ENCODE data around the gene ZNF454. TPM values are rescaled to one million over a fixed set of nuclear protein-coding genes. Genes with fewer than 3 reads are reported as not detected.

Gene ZNF454
- polyA plus RNA-seq, 1 donor from 2014 or later = 0.61 TPM

GRCh38 chr5:178982941-178983340 is 41.9 kb downstream of the ZNF454 start:
- no peak overlapping the region for H3K4me2 ChIP-seq (ENCODE audit: low read length)
- peaks cover 19% of the 10 kb centered on the region for H3K9me3 ChIP-seq (ENCODE audit: low read length)
- no peaks in the 10 kb centered on the region for H3K36me3 ChIP-seq (ENCODE audit: insufficient read depth, low read length)
- no peak overlapping the region for H3K9ac ChIP-seq (ENCODE audit: low read length)
- H3F3A ChIP-seq (ENCODE audit: insufficient read depth, low read length, poor library complexity, severe bottlenecking) = no peaks in the 10 kb centered on the region
- H3K27me3 ChIP-seq (ENCODE audit: insufficient read depth, low read depth, low read length) = no peaks in the 10 kb centered on the region
- H3K9me2 ChIP-seq (ENCODE audit: insufficient read depth, low read length) = no peaks in the 10 kb centered on the region
- H3K4me3 ChIP-seq (ENCODE audit: low read length) = no peak overlapping the region
- no peak overlapping the region for H3K27ac ChIP-seq (ENCODE audit: low read length)
- H4K20me1 ChIP-seq (ENCODE audit: insufficient read depth) = no peaks in the 10 kb centered on the region
- no peaks in the 10 kb centered on the region for H3K79me2 ChIP-seq (replicated peaks; ENCODE audit: insufficient read depth, low read length)
- TF ChIP-seq POLR2AphosphoS5 (IDR thresholded peaks at IDR 0.05) (no peak), MXI1 (conservative IDR thresholded peaks at IDR 0.05; ENCODE audit: poor library complexity, severe bottlenecking) (no peak), SMC3 (conservative IDR thresholded peaks at IDR 0.05; ENCODE audit: poor library complexity) (no peak)
- no peak overlapping the region for H2AFZ ChIP-seq (ENCODE audit: low read depth, low read length)

GRCh38 chr5:178983728-178984127 is 42.7 kb downstream of the ZNF454 start:
- no peaks in the 10 kb centered on the region for H3K79me2 ChIP-seq (replicated peaks; ENCODE audit: insufficient read depth, low read length)
- H3K4me2 ChIP-seq (ENCODE audit: low read length) = no peak overlapping the region
- no peaks in the 10 kb centered on the region for H3F3A ChIP-seq (ENCODE audit: insufficient read depth, low read length, poor library complexity, severe bottlenecking)
- no peaks in the 10 kb centered on the region for H3K36me3 ChIP-seq (ENCODE audit: insufficient read depth, low read length)
- H3K27me3 ChIP-seq (ENCODE audit: insufficient read depth, low read depth, low read length) = no peaks in the 10 kb centered on the region
- no peak overlapping the region for H3K27ac ChIP-seq (ENCODE audit: low read length)
- TF ChIP-seq MXI1 (conservative IDR thresholded peaks at IDR 0.05; ENCODE audit: poor library complexity, severe bottlenecking) (no peak), SMC3 (conservative IDR thresholded peaks at IDR 0.05; ENCODE audit: poor library complexity) (no peak), CTCF (IDR thresholded peaks at IDR 0.05; ENCODE audit: poor library complexity, severe bottlenecking) (no peak), REST (IDR thresholded peaks at IDR 0.05; ENCODE audit: borderline replicate concordance) (no peak), EZH2 (IDR thresholded peaks at IDR 0.05; ENCODE audit: borderline replicate concordance, insufficient read depth, low read length, poor library complexity, severe bottlenecking) (no peak), TAF1 (IDR thresholded peaks at IDR 0.05; ENCODE audit: low read depth) (no peak), POLR2AphosphoS5 (IDR thresholded peaks at IDR 0.05) (no peak), RAD21 (conservative IDR thresholded peaks at IDR 0.05) (no peak), EP300 (conservative IDR thresholded peaks at IDR 0.05; ENCODE audit: poor library complexity, severe bottlenecking) (no peak)
- no peak overlapping the region for H3K9ac ChIP-seq (ENCODE audit: low read length)
- H4K20me1 ChIP-seq (ENCODE audit: insufficient read depth) = no peaks in the 10 kb centered on the region
- peaks cover 19% of the 10 kb centered on the region for H3K9me3 ChIP-seq (ENCODE audit: low read length)
- H3K4me3 ChIP-seq (ENCODE audit: low read length) = no peak overlapping the region
- H2AFZ ChIP-seq (ENCODE audit: low read depth, low read length) = no peak overlapping the region
- no peaks in the 10 kb centered on the region for H3K9me2 ChIP-seq (ENCODE audit: insufficient read depth, low read length)
